GM21526 (cell line): ENCODE data around the gene SIRT3.
"Not testable (repeated sequence)": the region's sequence is repeated elsewhere in the genome, so short reads cannot be mapped to it uniquely, and the experiment has no call there.

Experiments
- ATAC-seq: cut with Tn5 transposase; IDR thresholded peaks from one replicate; pipeline ENCODE4 v1.9.1; 2021; ENCODE audit warnings: moderate library complexity; ENCODE audit not compliant: unreplicated experiment, low FRiP score

SIRT3 gene

GRCh38 chr11:206002-206384, 30.1 kb downstream of the SIRT3 start:
- ATAC-seq, result no peak

- no peak for ATAC-seq
These were observed 30.7 kb downstream of the SIRT3 start for GRCh38 chr11:205221-206001.

- no peak for ATAC-seq
These were observed 31.5 kb downstream of the SIRT3 start for GRCh38 chr11:204587-205109.

DNA sequence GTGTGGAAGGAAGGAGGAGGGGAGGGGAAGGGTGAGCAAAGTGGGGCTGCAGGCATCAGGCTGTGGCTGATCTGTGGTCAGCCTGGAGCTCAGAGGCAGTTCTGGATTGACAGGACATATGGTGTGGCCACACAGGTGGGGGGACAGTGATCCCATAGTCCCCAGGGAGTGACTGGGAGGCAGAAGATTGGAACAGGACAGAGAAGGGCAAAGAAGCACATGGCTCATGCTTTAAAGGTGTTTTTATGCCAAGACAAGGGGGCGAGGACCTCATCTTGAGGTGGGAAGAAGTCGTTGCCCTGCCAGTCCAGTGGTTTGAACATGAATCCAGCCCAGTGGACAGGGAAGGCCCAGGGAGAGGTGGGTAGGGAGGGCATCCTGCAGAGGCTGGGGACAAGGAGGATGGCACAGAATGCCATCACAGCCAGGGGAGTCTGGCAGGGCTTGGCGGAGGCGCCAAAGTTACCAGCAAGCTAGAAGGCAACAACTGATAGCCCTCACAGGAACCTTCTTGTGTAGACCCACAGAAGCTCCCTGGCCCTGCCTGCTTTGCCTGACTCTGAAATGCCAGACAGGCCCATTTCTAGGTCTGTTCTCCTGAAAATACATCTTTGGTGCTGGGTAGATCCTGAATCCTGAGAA, 32.1 kb downstream of the SIRT3 start:
- ATAC-seq, result no peak

- no peak for ATAC-seq
These were observed 32.8 kb downstream of the SIRT3 start for GRCh38 chr11:203056-203944.

- no peak for ATAC-seq
These were observed 33.7 kb downstream of the SIRT3 start for GRCh38 chr11:202490-202889.

DNA sequence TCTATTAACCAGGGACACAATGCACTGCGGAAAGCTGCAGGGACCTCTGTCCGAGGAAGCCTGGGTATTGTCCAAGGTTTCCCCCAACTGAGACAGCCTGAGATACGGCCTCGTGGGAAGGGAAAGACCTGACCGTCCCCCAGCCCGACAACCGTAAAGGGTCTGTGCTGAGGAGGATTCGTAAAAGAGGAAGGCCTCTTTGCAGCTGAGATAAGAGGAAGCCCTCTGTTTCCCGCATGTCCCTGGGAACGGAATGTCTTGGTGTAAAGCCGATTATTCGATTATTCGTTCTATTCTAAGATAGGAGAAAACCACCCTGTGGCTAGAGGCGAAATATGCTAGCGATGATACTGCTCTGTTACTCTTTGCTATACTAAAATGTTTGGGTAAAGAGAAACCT, 34.2 kb downstream of the SIRT3 start:
- no peak for ATAC-seq

DNA sequence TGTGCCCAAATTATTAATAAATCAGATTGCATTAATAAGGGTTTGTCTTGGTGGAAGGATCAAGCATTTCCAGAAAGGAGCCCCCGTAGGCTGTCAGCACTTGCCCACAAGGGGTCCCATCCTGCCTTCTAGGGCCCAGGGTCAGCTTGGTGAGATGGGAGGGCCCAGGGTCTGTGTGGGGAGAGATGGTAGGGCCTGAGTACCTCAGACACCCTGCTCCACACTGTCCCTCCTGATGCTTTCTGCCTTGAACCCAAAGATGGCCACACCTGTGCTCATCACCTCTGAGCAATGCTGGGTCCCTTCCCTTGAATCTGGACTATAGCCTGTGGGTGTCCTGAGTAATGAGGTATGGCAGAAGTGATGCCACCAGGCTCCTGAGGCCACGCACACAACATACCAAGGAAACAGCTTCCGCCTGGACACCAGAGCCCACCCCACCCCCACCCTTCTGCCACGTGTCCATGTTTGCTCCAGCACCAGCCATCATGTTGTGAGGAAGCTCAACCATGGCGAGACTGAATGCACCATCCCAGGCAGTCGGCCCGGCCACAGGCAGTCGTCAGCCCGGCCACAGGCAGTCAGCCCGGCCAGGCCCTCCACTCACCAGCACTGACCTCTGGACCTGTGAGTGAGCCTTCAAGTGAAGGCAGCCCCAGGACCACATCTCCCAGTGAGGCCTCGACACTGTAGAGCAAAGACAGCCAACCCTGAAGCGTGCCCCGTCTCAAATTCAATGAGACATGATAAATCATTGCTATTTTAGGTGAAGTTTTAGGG, 35.7 kb downstream of the SIRT3 start:
- no peak for ATAC-seq

DNA sequence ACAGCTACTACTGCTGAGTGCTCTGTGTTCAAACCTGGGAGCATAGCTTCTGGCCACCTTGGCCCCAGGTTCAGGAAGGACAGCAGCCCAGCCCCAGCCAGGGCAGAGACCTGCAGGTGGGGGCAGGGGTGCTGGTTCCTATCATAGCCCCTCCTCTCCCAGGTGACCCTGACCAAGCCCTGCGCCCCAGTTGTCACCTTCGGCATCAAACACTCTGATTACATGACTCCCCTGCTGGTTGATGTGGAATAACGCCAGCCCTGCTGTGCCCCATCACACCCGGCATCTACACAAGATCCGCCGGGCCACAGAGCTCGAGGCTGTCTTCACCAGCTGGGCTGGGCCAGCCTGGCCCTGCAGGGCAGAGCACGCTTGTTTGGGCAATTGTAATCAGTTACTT, 36.4 kb downstream of the SIRT3 start:
- ATAC-seq, result no peak

GRCh38 chr11:199004-199581, 37.0 kb downstream of the SIRT3 start:
- ATAC-seq, result no peak

DNA sequence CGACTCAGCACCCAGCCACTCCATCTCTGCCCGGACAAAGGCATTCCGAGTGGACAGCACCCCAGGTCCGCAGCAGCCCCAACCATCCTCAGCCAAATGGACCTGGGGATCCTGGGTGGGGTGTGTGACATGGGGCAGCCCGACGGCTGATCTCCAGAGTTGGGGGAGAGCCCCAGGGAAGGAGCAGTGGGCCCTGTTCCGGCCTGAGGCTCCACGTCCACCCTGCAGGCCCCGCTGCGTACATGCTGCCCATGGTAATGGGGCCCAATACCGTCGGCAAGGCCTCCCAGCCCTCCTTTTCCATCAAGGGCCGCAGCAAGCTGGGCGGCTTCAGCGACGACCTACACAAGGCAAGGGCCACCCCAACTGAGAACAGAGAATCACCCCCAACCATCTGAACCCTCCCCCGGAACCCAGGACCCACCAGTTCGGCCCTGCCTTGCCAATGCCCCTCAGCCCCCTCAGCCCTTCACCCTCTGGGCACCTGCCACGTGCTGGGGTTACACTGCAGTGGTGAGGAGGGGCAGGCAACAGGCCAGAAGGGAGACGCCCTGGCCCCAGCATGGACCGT, 37.8 kb downstream of the SIRT3 start:
- ATAC-seq, result no peak

GRCh38 chr11:197741-198235, 38.4 kb downstream of the SIRT3 start:
- ATAC-seq, result no peak

DNA sequence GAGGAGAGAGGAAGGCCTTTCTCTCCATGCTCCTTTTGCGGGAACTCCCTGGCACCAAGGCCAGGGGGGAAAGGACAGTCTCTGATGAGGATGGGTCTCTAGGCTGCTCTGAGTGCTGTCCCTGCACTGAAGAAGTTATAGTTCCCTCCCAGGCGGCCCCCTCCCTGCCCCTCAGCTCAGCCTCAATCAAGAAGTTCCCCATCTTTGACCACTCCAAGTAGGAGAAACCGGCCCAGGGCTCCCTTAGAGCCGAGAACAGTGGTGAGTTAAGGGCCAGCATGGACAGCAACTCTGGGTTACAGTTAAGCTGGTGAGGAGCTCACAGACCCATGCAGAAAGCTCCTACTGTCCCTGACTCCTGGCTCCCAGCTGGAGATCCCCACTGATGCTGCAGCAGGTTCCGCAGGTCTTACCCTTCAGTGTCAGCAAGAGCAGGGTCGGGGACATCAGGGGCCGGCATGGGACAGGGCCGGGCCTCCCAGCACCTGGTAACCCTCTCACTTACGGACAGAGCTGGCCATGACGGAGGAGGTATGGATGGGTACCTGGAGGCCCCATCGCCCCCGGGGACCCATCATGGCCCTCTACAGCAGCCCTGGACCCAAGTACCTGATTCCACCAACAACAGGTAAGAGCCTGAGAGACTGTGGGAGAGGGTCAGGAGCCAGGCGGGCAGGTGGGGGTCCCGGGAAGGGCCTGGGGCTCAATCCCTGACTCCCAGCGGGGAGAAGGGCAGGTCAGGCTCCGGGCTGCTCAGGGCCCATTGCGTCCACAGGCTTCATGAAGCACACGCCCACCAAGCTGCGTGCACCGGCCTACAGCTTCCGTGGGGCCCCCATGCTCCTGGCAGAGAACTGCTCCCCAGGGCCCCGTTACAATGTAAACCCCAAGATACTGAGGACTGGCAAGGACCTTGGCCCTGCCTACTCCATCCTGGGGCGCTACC, 39.1 kb downstream of the SIRT3 start:
- ATAC-seq, result no peak

DNA sequence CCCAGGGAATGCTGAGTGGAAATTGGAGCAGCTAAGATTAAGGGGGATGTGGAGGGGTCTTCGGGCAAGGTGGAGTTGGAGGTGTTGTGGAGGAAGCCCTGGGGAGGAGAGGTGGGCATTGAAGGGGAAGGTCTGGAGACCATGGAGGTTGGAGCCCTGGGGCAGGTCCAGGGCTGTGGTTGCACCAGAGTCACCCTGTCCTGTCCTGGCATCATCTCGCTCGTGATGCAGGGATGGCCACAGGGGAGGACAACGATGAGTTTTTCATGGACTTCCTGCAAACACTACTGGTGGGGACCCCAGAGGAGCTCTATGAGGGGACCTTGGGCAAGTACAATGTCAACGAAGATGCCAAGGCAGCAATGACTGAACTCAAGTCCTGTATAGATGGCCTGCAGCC, 42.7 kb downstream of the SIRT3 start:
- ATAC-seq, result not testable (repeated sequence)

- not testable (repeated sequence) for ATAC-seq
These were observed 43.4 kb downstream of the SIRT3 start, which contains the start of gene SCGB1C1 for GRCh38 chr11:192674-193128. SCGB1C1 (plus strand) TSS chr11:193078; CDS start chr11:193100, 22 bp downstream.

DNA sequence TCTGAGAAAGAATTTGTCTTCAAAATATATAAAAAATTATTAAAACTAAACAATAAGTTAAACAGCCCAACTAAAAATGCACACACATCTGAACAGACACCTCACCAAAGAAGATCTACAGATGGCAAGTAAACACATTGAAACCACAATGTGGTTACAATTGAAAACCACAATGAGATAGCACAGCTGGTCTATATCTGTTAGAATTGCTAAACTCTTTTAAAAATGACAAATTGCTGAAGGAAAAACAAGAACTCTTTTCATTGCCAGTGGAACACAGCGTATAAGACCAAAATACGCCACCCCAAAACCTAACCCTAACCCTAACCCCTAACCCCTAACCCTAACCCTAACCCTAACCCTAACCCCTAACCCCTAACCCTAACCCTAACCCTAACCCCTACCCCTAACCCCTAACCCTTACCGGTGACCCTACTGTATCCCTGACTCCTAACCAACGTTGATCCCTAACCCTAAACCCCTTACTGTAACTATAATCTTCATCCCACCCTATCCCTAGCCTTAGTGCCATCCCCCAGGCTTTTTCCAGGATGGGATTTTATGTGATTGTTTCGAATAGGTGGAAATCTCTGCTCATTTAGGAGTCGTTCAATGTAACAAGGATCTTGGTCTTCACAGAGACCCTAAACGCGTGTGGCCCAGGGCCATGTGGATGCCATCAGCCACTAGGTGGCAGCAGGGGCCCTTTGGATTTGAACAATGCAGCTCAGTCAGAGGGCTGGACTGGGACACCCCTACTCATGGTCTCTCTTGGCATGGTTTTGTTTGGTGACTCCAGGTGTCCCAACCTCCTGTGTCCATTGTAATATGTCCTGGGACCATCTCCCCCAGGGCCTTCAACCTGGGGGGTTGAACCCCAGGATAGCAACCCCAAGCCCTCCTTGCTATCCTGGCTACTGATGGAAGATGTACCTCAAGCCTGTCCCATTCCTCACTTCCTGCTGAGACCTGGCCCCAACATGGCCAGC, 44.4 kb downstream of the SIRT3 start:
- not testable (repeated sequence) for ATAC-seq

- not testable (repeated sequence) for ATAC-seq
These were observed 45.6 kb downstream of the SIRT3 start for GRCh38 chr11:190546-190945.
